GM10266 (cell line): ENCODE data around the gene ZNF117.
"Not testable (repeated sequence)": the region's sequence is repeated elsewhere in the genome, so short reads cannot be mapped to it uniquely, and the experiment has no call there.

Source experiments
- DNase-seq: peaks from one replicate; pipeline ENCODE4 v3.0.0; 2012; ENCODE audit errors: extremely low spot score
- CTCF ChIP-seq: IDR thresholded peaks from 2 replicates; pipeline ENCODE4 v1.5.1; 2012; ENCODE audit warnings: mild to moderate bottlenecking, low read depth; ENCODE audit not compliant: control insufficient read depth, insufficient read depth; ENCODE audit errors: missing control alignments

The ZNF117 gene

GRCh38 chr7:64990936-64991335 is at the start of gene ZNF117:
Gene ZNF117, minus strand, starts transcription at chr7:64991036.
- TF ChIP-seq CTCF: no peak
- DNase-seq: no peak

- DNase-seq: not testable (repeated sequence)
These were observed 47.9 kb upstream of the ZNF117 start for GRCh38 chr7:65038767-65039166.

- TF ChIP-seq CTCF: no peak
- peak; percentile 95 for DNase-seq
These were observed 47.2 kb upstream of the ZNF117 start for GRCh38 chr7:65037740-65038688.

- DNase-seq: not testable (repeated sequence)
These were observed 45.7 kb upstream of the ZNF117 start for GRCh38 chr7:65036526-65036925.

GRCh38 chr7:65035469-65035868 is 44.6 kb upstream of the ZNF117 start:
- not testable (repeated sequence) for DNase-seq

GRCh38 chr7:65034120-65034782 is 43.4 kb upstream of the ZNF117 start:
- not testable (repeated sequence) for DNase-seq

- DNase-seq: not testable (repeated sequence)
These were observed 42.6 kb upstream of the ZNF117 start for GRCh38 chr7:65033391-65033790.

GRCh38 chr7:65025023-65025422 is 34.2 kb upstream of the ZNF117 start:
- DNase-seq: not testable (repeated sequence)

GRCh38 chr7:65020978-65021377 is 30.1 kb upstream of the ZNF117 start:
- DNase-seq: not testable (repeated sequence)

GRCh38 chr7:65009881-65010280 is 19.0 kb upstream of the ZNF117 start:
- DNase-seq: not testable (repeated sequence)

- not testable (repeated sequence) for DNase-seq
These were observed 18.6 kb upstream of the ZNF117 start for GRCh38 chr7:65009394-65009793.

- not testable (repeated sequence) for DNase-seq
These were observed 16.2 kb upstream of the ZNF117 start for GRCh38 chr7:65007036-65007435.
